ENCODE measurements around the gene ARID1B. TPM values are rescaled to one million over a fixed set of nuclear protein-coding genes. Genes with fewer than 3 reads are reported as not detected.
"Not testable (repeated sequence)": the region's sequence is repeated elsewhere in the genome, so short reads cannot be mapped to it uniquely, and the experiment has no call there.

The ARID1B gene
- total RNA-seq, 1 donor from 2014 or later, result 18.5 TPM

GRCh38 chr6:156977527-156978291 is 200.5 kb downstream of the ARID1B start:
- no peak for DNase-seq (ENCODE audit: low read depth)
- no peak for TF ChIP-seq CTCF (conservative IDR thresholded peaks at IDR 0.05; ENCODE audit: low read depth, low read length)
- H3K4me3 ChIP-seq (ENCODE audit: low read depth, low read length), result no peak overlapping the region

- no peak overlapping the region for H3K4me3 ChIP-seq (ENCODE audit: low read depth, low read length)
- TF ChIP-seq CTCF (conservative IDR thresholded peaks at IDR 0.05; ENCODE audit: low read depth, low read length), result no peak
- DNase-seq (ENCODE audit: low read depth), result no peak
Observed at GRCh38 chr6:156978948-156979347, 201.8 kb downstream of the ARID1B start.

- DNase-seq (ENCODE audit: low read depth), result no peak
- no peak for TF ChIP-seq CTCF (conservative IDR thresholded peaks at IDR 0.05; ENCODE audit: low read depth, low read length)
- no peak overlapping the region for H3K4me3 ChIP-seq (ENCODE audit: low read depth, low read length)
Observed at GRCh38 chr6:156980515-156980914, 203.3 kb downstream of the ARID1B start.

GRCh38 chr6:156980948-156981347 is 203.8 kb downstream of the ARID1B start:
- no peak overlapping the region for H3K4me3 ChIP-seq (ENCODE audit: low read depth, low read length)

GRCh38 chr6:156982168-156982567 is 205.0 kb downstream of the ARID1B start:
- no peak for TF ChIP-seq CTCF (conservative IDR thresholded peaks at IDR 0.05; ENCODE audit: low read depth, low read length)
- no peak overlapping the region for H3K4me3 ChIP-seq (ENCODE audit: low read depth, low read length)
- DNase-seq (ENCODE audit: low read depth), result no peak

More at GRCh38 chr6:156980948-156981347, 203.8 kb downstream of the ARID1B start:
- no peak for DNase-seq (ENCODE audit: low read depth)
- no peak for TF ChIP-seq CTCF (conservative IDR thresholded peaks at IDR 0.05; ENCODE audit: low read depth, low read length)

- H3K4me3 ChIP-seq (ENCODE audit: low read depth, low read length); DNase-seq (ENCODE audit: low read depth): not testable (repeated sequence)
Observed at GRCh38 chr6:156982864-156983263, 205.7 kb downstream of the ARID1B start.

GRCh38 chr6:156984178-156984738 is 207.1 kb downstream of the ARID1B start:
- H3K4me3 ChIP-seq (ENCODE audit: low read depth, low read length), result no peak overlapping the region
- no peak for DNase-seq (ENCODE audit: low read depth)
- TF ChIP-seq CTCF (conservative IDR thresholded peaks at IDR 0.05; ENCODE audit: low read depth, low read length), result no peak

Data from epithelial cell of proximal tubule (primary cell).